GM19395 (cell line): ENCODE data around the gene RALGAPA2.

Source experiments
- ATAC-seq: cut with Tn5 transposase; IDR thresholded peaks from one replicate; pipeline ENCODE4 v1.9.1; 2021; ENCODE audit warnings: mild to moderate bottlenecking, moderate library complexity; ENCODE audit not compliant: unreplicated experiment

RALGAPA2 gene

DNA sequence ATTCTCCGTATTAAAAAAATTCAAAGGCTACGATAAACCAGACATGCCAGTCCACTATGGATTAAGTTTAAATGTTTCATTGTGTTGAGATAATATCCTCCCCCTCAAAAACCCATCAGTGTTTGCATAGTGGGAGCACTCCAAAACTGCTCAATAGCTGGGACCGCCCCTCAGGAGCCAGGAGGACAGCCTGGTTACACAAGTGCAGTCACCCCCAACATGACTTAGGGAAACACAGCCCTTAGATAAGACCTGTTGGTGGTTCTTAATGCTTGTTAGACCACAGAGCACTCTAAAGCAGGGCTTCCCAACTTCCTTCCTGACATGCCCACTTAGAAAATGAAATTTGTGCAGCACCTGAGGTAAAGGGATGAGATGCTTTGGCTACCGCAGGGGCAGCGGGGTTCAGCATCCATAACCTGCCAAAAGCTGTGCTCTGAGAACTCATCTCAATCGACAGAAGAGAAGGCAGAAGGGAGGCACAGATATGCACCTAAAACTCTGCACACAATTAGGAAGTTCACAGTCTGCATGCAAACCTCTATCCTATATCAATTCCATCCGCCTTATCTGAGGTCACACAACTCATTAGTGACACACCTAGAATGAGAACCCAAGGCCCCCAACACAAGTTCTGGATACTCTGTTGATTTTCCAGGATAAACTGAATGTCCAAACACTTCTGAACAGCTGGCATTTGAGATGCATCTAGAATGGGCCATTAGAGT lies 74.3 kb downstream of the RALGAPA2 start:
- ATAC-seq: no peak

DNA sequence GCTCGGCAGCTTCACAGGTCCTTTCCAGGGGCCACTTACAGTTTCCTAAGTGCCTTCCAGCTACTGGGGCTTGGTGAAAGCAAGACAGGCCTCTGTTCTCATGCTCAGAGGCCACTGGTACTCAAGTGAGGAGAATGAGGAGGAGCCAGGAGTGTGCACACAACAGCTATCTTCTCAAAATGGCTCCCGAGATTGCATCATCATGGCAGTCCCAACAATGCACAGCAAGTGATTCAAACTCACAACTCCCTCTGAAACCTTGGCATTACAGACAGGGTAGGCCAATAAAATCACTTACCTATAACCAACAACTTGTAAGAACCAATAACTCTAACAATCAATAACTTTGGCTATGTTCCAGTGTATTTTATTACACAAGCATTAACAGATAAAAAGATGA lies 77.4 kb downstream of the RALGAPA2 start:
- ATAC-seq: no peak

DNA sequence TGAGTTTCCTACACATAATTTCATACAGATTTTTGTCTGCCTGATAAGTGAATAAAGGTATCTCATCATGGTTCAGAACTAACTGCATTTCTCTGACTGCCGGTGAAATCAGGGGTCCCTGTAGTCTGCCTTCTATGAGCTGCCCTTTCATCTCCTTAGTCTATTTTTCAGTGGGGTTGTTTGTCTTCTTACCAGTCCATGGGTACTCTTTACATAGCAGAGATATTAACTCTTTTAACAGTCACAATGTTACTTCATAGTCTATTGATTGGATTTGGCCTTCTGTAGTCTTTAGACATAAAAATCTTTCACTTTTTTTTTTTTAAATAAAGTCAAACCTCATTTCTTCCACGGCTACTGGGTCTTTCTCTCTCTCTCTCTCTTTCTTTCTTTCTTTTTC lies 79.8 kb downstream of the RALGAPA2 start:
- no peak for ATAC-seq

DNA sequence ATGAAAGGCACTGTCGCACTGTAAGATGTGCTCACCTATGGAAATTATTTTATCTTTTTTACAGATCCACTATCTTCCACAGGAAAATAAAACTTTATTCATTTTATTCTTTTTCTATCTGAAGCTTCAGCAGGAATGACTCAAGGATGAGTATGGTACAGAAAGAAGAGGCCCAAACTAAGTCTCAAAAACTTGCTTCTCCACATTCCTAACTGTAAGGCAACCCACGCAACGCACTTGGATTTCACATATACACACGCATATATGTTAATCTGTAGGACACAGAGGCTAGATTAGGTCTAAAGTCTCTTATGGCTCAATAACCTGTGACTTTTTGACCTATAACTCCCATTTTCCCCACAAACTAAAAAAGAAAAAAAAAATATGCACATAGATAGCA lies 81.9 kb downstream of the RALGAPA2 start:
- ATAC-seq: no peak

DNA sequence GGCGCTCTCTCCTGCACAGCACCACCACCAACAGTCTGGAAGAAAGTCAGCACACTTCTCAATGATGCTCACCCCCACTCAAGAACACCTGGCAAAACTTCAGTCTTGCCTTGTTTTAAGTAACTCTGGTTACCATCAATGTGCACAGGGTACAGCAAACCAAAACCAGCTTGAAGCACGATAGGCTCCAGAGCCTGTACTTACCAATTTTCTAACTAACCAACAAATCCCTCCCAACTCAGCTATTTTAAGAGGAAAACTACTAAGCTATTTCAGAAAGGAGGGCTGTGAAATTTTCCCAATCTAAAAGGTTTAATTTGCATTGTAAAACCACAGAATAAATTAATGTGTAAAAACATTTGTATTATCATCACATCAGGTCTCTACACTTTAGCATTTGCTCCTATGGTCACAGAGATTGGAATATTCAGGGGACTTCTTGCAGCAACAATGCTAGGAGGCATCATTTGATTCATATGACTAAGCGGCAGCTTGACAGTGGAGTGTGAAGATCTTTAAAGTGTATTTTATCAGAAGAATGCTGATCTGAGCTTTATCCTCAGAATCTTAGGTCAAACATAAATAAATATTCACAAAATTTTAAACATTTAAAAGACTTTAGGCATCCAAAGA lies 82.8 kb downstream of the RALGAPA2 start:
- no peak for ATAC-seq

DNA sequence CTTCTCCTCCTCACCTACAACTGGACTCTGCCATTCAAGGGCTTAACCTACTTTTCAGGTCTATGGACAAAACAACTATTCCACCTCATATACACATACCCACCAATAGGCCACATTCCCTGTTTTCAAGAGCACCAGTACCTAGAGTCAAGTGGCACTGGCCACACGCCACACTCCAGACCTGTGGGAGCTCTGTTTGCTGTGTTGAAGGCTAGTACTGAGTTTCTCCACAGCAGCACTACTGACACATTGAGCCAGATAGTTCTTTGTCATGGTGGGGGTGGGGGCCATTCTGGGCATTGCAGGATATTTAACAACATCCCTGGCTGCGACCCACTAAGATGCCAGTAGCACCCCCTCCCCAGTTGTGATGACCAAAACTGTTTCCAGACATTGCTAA lies 84.1 kb downstream of the RALGAPA2 start:
- ATAC-seq: no peak

DNA sequence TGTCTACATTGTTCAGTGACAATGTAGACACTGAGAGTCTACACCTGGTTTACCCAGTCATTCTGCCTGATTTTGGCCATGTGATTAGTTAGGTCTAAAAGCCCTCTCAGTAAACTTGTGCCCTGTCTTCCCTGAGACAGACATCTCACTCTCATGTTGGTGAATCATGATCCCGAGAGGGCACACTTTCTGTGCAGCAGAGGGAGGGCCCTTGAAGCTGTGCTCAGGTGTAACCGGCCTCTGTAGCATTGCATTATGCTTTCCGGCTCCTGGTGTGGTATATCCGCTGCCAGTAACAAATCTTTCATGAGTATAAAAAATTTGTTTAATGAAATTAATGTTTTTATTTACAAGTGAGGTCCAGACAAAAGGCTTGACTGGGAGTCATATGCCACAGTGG lies 85.0 kb downstream of the RALGAPA2 start:
- no peak for ATAC-seq

- no peak for ATAC-seq
These were observed 87.5 kb downstream of the RALGAPA2 start for GRCh38 chr20:20624914-20625313.

- no peak for ATAC-seq
These were observed 91.2 kb downstream of the RALGAPA2 start for GRCh38 chr20:20621195-20621594.

GRCh38 chr20:20614391-20614790 lies 98.1 kb downstream of the RALGAPA2 start:
- no peak for ATAC-seq

- ATAC-seq: no peak
These were observed 100.2 kb downstream of the RALGAPA2 start for GRCh38 chr20:20612251-20612650.

GRCh38 chr20:20611167-20611566 lies 101.3 kb downstream of the RALGAPA2 start:
- no peak for ATAC-seq

- no peak for ATAC-seq
These were observed 102.9 kb downstream of the RALGAPA2 start for GRCh38 chr20:20609522-20609921.

DNA sequence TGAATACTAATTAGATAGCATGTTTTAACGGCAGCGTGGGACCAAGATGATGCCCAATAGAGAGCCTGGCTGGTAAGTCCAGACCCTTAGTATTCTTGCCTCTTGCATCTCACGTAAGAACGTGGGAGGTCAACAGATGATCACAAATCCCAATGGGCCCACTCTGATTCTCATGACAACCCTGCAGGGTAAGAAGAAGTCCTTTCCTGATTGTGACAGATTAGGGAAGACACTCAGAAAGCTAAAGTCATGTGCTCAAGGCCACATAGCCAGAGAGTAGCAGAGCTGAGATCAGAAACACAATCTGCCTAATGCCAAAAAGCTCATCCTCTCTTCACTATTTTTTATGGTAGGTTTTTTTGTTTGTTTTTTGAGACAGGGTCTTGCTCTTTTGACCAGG lies 103.8 kb downstream of the RALGAPA2 start:
- no peak for ATAC-seq

DNA sequence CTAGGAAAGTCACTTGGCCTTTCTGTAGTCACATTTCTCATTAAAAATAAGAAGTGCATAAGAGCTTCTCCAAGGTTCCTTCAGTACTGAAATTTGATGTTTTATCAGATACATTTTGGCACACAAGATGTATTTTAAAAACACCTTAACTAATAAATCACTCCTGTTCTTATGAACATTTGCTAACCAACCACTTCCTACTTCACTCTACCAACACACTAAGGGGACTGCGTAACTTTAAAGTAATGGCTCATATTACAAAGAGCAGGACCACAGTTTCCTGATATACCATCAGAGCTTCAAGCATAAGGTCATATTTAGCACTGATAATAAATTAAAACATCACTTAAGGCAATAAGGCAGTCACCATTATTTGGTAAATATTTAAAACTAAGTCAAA lies 104.4 kb downstream of the RALGAPA2 start:
- ATAC-seq: no peak

DNA sequence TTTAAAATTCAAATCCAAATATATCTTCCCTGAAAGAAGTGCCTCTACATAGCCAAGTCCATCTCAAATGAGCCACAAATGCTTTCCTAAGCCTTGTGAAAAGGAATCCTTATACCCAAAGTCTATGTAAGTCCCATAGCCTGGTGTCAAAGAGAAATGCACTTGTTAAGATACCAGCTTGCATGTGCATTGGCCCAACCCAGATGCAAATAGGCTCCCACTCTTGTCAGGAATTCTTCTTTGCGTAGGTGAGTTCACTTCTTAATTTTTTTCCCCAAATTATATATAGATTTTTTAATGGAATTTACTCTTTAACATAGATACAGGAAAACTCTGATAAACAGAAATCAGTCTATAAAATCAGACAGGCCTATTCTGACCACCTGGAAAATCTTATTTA lies 105.6 kb downstream of the RALGAPA2 start:
- ATAC-seq: no peak

- no peak for ATAC-seq
These were observed 106.4 kb downstream of the RALGAPA2 start for GRCh38 chr20:20606050-20606449.

GRCh38 chr20:20604907-20605306 lies 107.5 kb downstream of the RALGAPA2 start:
- no peak for ATAC-seq

GRCh38 chr20:20604357-20604756 lies 108.1 kb downstream of the RALGAPA2 start:
- ATAC-seq: no peak

GRCh38 chr20:20603339-20603990 lies 109.0 kb downstream of the RALGAPA2 start:
- peak; percentile 98 for ATAC-seq

GRCh38 chr20:20597966-20598365 lies 114.5 kb downstream of the RALGAPA2 start:
- no peak for ATAC-seq

DNA sequence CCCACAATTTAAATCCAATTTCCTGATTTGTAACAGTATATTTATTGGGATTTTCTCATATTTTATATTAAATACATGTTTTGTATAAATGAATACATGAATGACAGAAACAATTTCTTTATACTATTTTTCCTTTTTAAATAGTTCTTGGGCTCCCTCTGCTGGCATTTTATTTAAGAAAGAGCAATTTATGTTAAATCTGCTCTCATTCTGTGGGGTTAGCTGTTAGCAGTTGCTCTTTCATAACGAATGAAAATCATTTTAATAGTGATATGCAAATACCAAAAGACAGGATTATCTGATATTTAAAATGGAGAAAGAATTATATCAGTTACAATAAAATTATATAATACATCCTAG lies 118.3 kb downstream of the RALGAPA2 start:
- no peak for ATAC-seq
